Stimulated activated CD4-positive, alpha-beta T cell treated with anti-CD3 and anti-CD28 coated beads, Interleukin-15, amount 100 ng/mL, for 48 hours (primary cell): Measurements from ENCODE around the gene ACSL4.
"Not testable (repeated sequence)": the region's sequence is repeated elsewhere in the genome, so short reads cannot be mapped to it uniquely, and the experiment has no call there.

Experiments used
- DNase-seq, 2 donors: peaks; one replicate each; pipeline ENCODE4 v3.0.0-alpha.2; 2020; ENCODE audit warnings: low read depth in 2 of 2

The ACSL4 gene

GRCh38 chrX:109728173-109728535 is 4.9 kb downstream of the ACSL4 start:
- no peak for DNase-seq

GRCh38 chrX:109724971-109725370 is 8.1 kb downstream of the ACSL4 start:
- not testable (repeated sequence) for DNase-seq

- DNase-seq = no peak
These were observed 12.1 kb downstream of the ACSL4 start for GRCh38 chrX:109720947-109721346.

DNA sequence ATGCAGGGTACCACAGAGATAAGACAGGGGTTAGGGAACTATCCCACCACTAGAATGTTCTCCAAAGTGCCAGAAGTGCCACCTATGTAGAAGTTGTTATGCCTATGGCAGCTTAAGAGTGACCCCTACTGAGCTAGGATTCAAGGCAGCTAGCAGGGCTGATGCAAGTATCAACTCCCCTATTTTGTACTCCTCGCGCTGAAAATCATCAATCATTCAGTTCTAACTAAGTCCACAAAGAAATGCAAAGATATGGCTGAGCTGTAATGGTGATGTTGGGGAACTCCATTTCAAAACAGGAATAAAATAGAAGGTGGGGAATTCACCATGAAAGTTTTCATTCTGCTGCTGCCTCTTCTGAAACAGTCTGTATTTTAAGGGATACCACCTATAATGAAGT is 13.8 kb downstream of the ACSL4 start:
- DNase-seq = no peak

DNA sequence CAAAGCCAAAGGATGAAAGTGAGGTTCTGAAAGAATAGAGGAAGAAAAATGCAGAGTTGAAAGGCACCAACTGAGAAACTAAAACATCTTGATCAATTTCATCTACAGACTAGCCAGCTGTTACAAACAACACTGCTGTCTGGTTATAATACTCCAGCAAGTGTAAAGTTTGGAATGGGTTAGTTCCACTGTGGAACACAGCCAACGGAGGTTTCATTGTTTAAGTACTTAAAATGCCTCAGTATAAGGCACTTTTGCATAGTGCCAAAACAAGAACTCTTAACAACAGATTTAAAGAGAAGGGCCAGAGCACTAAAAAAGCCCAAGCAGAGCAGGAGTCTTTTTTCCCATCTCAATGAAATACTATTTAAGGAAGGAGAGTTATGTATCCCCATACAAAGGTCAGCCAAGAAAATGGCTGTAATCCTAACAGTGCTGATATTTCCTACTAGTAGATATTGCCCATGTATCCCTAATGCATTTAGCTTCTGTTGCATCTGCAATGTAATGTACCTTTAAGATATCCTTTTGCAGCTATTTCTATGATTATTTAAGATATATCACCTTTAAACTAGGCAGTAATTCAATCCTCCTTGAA is 16.5 kb downstream of the ACSL4 start:
- DNase-seq = no peak

DNA sequence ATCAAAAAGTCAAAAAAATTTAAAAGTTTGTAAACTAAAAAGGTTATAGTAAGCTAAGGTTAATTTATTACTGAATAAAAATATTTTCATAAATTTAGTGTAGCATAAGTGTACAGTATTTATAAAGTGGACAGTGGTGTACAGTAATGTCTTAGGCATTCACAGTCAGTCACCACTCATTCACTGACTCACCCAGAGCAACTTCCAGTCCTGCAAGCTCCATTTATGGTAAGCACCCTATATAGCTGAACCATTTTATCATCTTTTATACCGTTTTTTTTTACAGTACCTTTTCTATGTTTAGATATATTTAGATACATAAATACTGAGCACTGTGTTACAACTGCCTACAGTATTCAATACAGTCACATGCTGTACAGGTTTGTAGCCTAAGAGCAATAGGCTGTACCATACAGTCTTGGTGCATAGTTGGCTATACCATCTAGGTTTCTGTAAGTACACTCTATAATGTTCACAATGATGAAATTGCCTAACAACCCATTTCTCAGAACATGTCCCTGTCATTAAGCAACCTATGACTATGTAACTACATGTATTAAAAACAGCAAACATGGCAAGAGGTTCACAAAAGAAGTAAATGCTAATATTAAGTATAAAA is 18.6 kb downstream of the ACSL4 start:
- DNase-seq = no peak

GRCh38 chrX:109710181-109710580 is 22.9 kb downstream of the ACSL4 start:
- DNase-seq = no peak

DNA sequence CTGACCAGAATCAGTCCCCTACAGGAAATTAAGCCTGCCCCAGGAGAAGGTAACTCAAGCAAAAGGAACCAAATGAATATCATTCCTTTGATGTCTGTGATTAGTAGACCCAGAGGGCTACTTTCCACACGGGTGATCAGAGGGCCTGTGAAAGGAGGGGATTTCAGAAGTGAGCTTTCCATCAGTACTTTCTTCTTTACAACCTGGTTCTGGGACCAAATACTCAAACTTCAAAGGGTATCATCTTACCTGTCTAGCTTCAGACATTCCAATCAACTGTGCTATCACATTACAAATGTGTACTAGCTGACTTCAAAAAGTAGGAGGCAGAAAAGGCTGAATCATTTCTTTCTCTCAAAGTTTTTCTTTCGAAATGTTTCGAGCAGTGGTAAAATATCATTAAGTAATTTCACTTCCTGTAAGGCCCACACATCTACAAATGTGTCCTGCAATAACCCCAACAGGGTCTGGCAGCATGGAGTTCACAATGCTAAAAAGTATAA is 23.9 kb downstream of the ACSL4 start:
- DNase-seq = no peak

- no peak for DNase-seq
These were observed 25.3 kb downstream of the ACSL4 start for GRCh38 chrX:109707720-109708119.

GRCh38 chrX:109707319-109707718 is 25.7 kb downstream of the ACSL4 start:
- no peak for DNase-seq

GRCh38 chrX:109704563-109704962 is 28.5 kb downstream of the ACSL4 start:
- DNase-seq = no peak

DNA sequence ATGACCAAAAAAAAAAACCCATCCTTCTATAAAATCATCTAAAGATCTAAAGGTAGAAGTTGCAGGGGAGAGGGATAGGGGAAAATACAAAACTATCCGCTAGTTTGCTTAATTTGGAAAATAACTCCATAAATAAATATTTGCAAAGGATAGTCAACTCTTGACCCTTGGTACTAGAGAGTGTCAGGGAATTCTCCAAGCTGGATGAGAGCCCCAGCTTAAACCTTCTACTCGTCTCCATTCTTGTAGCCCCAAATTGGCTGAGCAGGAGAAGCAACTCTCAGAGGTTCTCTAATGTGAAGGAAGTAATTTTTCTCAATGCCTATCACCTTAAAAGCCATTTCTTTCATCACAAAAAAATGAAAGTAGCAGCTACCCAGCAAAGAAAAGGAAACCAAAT is 35.2 kb downstream of the ACSL4 start:
- DNase-seq = no peak

GRCh38 chrX:109696146-109696740 is 36.8 kb downstream of the ACSL4 start:
- no peak for DNase-seq

DNA sequence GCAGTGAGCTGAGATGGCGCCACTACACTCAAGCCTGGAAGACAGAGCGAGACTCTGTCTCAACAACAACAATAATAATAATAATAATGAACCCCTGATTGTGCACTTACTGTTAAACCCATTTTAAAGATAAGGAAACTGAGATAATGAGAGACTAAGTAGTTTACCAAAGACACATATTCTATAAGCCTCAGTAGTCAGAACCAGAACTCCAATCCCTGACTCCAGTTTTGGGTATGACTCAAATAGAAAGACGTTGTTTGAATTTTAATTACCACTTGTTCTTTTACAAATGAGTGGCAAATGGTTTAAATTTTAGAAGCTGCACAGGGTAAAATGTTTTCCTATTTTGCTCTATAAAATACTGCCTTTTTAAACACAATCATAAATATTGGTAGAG is 37.4 kb downstream of the ACSL4 start:
- no peak for DNase-seq

- DNase-seq = no peak
These were observed 41.3 kb downstream of the ACSL4 start for GRCh38 chrX:109691752-109692151.

DNA sequence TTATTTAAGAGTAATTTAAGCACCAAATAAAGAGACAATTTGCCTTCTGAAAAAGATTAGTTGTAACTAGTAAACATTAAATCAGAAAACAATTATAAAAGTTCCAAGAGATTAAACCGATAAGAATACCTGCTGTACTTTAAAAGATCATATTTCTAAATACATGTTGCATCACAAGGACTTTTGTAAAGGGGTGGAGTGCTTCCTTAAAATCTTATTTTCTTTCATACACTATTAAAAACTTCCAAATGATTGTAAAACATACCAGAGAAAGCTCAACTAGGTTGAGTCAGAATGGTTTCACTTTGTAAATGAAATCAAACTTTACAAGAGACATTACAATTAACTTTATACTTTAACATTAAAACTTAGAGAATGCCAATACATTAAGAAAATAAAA is 41.8 kb downstream of the ACSL4 start:
- DNase-seq = no peak

DNA sequence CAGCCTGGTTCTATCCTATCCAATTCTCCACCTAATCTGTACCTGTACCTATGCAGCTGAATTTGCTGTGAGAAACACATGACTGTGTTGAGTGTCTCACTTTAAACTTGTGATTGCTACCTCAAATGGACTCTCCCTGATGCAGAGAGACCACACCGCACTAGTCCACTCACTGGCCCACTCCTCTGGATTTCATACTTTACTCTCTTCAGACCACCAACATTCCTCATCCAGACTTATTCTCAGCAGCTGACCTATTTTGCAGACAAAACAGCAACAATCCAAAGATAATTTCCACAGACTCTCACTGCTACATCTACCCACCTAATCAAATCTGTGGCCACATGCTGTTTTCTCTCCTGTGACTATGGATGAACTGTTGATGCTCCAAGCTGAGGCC is 45.2 kb downstream of the ACSL4 start:
- no peak for DNase-seq

GRCh38 chrX:109685656-109686078 is 47.4 kb downstream of the ACSL4 start:
- DNase-seq = no peak

DNA sequence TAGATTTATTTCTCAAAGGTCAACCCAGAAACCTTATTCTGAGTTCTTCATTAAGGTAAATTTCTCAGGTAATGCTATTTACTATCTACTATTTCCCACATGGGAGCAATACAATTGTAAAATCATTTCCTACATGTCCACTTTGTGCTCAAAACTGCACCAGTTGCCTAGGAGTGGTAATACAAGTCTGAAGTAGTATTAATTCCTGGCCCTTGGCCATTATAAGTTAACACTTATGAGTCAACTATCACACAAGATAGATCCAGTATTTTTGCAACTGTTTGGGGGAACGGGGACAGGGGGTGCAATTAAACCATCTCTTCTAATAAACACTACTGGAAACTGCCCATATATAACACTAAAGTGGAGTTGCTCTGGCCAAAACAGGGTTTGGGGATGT is 48.9 kb downstream of the ACSL4 start:
- no peak for DNase-seq

- DNase-seq = no peak
These were observed 51.5 kb downstream of the ACSL4 start for GRCh38 chrX:109681475-109682081.

DNA sequence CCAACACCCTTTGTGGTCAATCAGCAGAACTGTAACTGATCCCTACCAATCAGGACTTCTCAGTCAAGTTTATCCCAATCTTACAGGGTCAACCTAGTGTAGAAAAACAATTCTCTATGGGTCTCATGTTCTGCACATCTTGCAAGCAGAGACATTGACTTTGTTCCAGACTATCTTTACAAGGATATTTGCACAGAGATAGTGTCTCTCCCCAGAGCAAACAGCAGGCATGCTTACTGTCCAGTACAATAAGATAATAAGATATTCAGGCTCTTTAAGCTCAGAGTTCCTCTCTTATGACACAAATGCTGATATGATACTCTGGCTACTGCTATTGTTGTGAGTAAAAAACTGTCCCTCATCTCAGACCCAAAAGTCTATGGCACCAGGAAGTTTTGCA is 53.2 kb downstream of the ACSL4 start:
- DNase-seq = no peak

DNA sequence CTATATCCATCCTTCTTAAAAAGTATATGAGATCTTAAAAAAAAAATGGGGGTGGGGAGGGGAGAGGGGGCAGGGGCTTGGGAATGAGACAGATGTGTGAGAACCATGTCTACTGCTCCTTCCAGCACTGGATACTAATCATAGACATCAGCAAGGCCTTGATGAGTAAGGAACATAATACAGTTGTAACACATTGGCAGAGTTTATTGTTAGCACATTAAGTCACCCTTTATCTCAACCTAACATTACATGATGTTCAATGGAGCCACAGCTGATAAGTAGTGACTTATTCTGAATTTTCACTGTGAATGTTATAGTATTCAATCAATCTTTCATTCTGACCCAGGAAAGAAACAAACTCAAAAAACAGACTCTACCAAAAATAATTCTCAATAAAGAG is 60.8 kb downstream of the ACSL4 start:
- no peak for DNase-seq

DNA sequence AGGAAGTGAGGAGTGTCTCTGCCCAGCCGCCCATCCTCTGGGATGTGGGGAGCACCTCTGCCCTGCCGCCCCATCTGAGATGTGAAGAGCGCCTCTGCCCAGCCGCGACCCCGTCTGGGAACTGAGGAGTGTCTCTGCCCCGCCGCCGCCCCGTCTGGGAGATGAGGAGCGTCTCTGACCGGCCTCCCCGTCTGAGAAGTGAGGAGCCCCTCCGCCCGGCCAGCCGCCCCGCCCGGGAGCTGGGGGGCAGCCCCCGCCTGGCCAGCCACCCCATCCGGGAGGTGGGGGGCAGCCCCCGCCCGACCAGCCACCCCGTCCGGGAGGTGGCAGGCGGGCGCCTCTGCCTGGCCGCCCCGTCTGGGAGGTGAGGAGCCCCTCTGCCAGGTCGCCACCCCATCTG is 61.9 kb downstream of the ACSL4 start:
- DNase-seq = not testable (repeated sequence)
